HEK293 (cell line): Measurements from ENCODE around the gene SYTL5.

Source experiments
- BCL11B ChIP-seq: fragments of 450-650 bp; formaldehyde crosslinking; IDR thresholded peaks from 2 replicates; pipeline ENCODE4 v1.5.1; 2016; ENCODE audit warnings: low read depth, missing biosample characterization, missing genetic modification characterization
- TCF7L2 ChIP-seq: IDR thresholded peaks from 2 replicates; pipeline ENCODE4 v1.6.1; 2011; ENCODE audit warnings: low read depth, mild to moderate bottlenecking, inconsistent platforms, low read length, moderate library complexity, borderline replicate concordance
- ZNF133 ChIP-seq: fragments of 450-650 bp; formaldehyde crosslinking; IDR thresholded peaks from 2 replicates; pipeline ENCODE4 v1.5.1; 2016; ENCODE audit warnings: missing biosample characterization, missing genetic modification characterization
- ZNF223 ChIP-seq: fragments of 450-650 bp; formaldehyde crosslinking; IDR thresholded peaks from 2 replicates; pipeline ENCODE4 v1.5.1; 2016; ENCODE audit warnings: missing biosample characterization, missing genetic modification characterization
- ZNF239 ChIP-seq: fragments of 450-650 bp; formaldehyde crosslinking; IDR thresholded peaks from 2 replicates; pipeline ENCODE4 v1.5.1; 2016; ENCODE audit warnings: missing biosample characterization, missing genetic modification characterization
- ZNF423 ChIP-seq: fragments of 450-650 bp; formaldehyde crosslinking; IDR thresholded peaks from 2 replicates; pipeline ENCODE4 v1.5.1; 2016; ENCODE audit warnings: missing biosample characterization, missing genetic modification characterization
- ZNF510 ChIP-seq: fragments of 450-650 bp; formaldehyde crosslinking; IDR thresholded peaks from 2 replicates; pipeline ENCODE4 v1.5.1; 2018; ENCODE audit warnings: mild to moderate bottlenecking, missing genetic modification characterization, missing biosample characterization; ENCODE audit not compliant: insufficient replicate concordance
- ZNF549 ChIP-seq: fragments of 450-650 bp; IDR thresholded peaks from 2 replicates; pipeline ENCODE4 v1.5.1; 2018; ENCODE audit warnings: missing biosample characterization, missing genetic modification characterization, mild to moderate bottlenecking, inconsistent platforms, moderate library complexity
- ZSCAN16 ChIP-seq: fragments of 450-650 bp; formaldehyde crosslinking; IDR thresholded peaks from 2 replicates; pipeline ENCODE4 v1.5.1; 2016; ENCODE audit warnings: missing biosample characterization, missing genetic modification characterization
- ZSCAN30 ChIP-seq: fragments of 450-650 bp; IDR thresholded peaks from 2 replicates; pipeline ENCODE4 v1.5.1; 2018; ENCODE audit warnings: missing biosample characterization, mild to moderate bottlenecking, missing genetic modification characterization, moderate library complexity
- TF ChIP-seq, protein P1 (sequence below): fragments of 450-650 bp; formaldehyde crosslinking; IDR thresholded peaks from 2 replicates; pipeline ENCODE4 v1.5.1; 2016; ENCODE audit warnings: missing biosample characterization, missing genetic modification characterization
- TF ChIP-seq, protein P2 (sequence below): fragments of 450-650 bp; formaldehyde crosslinking; IDR thresholded peaks from 2 replicates; pipeline ENCODE4 v1.5.1; 2016; ENCODE audit warnings: missing biosample characterization, missing genetic modification characterization
- TF ChIP-seq, protein P3 (sequence below): fragments of 450-650 bp; formaldehyde crosslinking; IDR thresholded peaks from 2 replicates; pipeline ENCODE4 v1.5.1; 2016; ENCODE audit warnings: missing biosample characterization, missing genetic modification characterization
- TF ChIP-seq, protein P4 (sequence below): fragments of 450-650 bp; formaldehyde crosslinking; IDR thresholded peaks from 2 replicates; pipeline ENCODE4 v1.5.1; 2016; ENCODE audit warnings: missing biosample characterization, missing genetic modification characterization, low read depth

DNA sequence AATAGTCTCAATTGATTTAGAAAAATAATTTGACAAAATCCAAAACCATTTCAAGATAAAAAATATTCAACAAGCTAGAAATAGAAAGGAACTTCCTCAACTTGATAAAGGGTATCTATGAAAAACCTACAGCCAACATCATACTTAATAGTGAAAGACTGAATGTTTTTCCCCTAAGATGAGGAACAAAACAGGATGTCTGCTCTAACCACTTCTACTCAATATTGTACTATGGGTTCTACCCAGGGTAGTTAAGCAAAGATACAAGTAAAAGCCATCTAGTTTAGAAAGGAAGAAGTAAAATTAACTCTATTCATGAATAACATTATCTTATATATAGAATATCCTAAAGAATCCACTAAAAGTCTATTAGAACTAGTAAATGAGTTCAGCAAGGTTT, 21.5 kb upstream of the SYTL5 start:
- TF ChIP-seq TCF7L2 (no peak), ZSCAN30 (no peak), BCL11B (tag by site-specific recombination) (no peak), ZNF239 (tag by site-specific recombination) (no peak), ZNF423 (tag by site-specific recombination) (no peak), ZNF133 (no peak), ZNF510 (tag by site-specific recombination) (no peak), ZSCAN16 (no peak), ZNF223 (tag by site-specific recombination) (no peak), ZNF549 (tag by site-specific recombination) (no peak)
- TF ChIP-seq, protein P1, sequence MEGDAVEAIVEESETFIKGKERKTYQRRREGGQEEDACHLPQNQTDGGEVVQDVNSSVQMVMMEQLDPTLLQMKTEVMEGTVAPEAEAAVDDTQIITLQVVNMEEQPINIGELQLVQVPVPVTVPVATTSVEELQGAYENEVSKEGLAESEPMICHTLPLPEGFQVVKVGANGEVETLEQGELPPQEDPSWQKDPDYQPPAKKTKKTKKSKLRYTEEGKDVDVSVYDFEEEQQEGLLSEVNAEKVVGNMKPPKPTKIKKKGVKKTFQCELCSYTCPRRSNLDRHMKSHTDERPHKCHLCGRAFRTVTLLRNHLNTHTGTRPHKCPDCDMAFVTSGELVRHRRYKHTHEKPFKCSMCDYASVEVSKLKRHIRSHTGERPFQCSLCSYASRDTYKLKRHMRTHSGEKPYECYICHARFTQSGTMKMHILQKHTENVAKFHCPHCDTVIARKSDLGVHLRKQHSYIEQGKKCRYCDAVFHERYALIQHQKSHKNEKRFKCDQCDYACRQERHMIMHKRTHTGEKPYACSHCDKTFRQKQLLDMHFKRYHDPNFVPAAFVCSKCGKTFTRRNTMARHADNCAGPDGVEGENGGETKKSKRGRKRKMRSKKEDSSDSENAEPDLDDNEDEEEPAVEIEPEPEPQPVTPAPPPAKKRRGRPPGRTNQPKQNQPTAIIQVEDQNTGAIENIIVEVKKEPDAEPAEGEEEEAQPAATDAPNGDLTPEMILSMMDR (tag by site-specific recombination), result no peak
- TF ChIP-seq, protein P2, sequence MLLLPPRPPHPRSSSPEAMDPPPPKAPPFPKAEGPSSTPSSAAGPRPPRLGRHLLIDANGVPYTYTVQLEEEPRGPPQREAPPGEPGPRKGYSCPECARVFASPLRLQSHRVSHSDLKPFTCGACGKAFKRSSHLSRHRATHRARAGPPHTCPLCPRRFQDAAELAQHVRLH (tag by site-specific recombination), result no peak
- TF ChIP-seq, protein P3, sequence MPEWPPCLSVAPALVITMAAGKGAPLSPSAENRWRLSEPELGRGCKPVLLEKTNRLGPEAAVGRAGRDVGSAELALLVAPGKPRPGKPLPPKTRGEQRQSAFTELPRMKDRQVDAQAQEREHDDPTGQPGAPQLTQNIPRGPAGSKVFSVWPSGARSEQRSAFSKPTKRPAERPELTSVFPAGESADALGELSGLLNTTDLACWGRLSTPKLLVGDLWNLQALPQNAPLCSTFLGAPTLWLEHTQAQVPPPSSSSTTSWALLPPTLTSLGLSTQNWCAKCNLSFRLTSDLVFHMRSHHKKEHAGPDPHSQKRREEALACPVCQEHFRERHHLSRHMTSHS (tag by site-specific recombination), result no peak
- TF ChIP-seq, protein P4, sequence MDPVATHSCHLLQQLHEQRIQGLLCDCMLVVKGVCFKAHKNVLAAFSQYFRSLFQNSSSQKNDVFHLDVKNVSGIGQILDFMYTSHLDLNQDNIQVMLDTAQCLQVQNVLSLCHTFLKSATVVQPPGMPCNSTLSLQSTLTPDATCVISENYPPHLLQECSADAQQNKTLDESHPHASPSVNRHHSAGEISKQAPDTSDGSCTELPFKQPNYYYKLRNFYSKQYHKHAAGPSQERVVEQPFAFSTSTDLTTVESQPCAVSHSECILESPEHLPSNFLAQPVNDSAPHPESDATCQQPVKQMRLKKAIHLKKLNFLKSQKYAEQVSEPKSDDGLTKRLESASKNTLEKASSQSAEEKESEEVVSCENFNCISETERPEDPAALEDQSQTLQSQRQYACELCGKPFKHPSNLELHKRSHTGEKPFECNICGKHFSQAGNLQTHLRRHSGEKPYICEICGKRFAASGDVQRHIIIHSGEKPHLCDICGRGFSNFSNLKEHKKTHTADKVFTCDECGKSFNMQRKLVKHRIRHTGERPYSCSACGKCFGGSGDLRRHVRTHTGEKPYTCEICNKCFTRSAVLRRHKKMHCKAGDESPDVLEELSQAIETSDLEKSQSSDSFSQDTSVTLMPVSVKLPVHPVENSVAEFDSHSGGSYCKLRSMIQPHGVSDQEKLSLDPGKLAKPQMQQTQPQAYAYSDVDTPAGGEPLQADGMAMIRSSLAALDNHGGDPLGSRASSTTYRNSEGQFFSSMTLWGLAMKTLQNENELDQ (tag by site-specific recombination), result no peak
